HepG2 (cell line): ENCODE measurements around the gene IRF5. TPM values are rescaled to one million over a fixed set of nuclear protein-coding genes. Genes with fewer than 3 reads are reported as not detected.

Experiments used
- ATAC-seq: fragments of 200-7000 bp; cut with Tn5 transposase; 3 replicates; pipeline ENCODE4 v1.9.1; 2020; ENCODE audit warnings: mild to moderate bottlenecking, moderate library complexity
- BruUV-seq: library from RNA; stranded (reverse); fragments of 400-500 nt; replicated peaks from 2 replicates; lab custom pipeline; 2021; lab: Mats Ljungman, UMichigan
- CTCF ChIA-PET: fragments of 300-600 bp; formaldehyde crosslinking; extraction: SDS; loops from one replicate; lab custom pipeline; 2021; ENCODE audit warnings: low total read pairs, inconsistent platforms, low intra/inter-chr PET ratio; lab: Yijun Ruan, JAX
- POLR2A ChIA-PET: fragments of 350-600 bp; sonication (Branson Sonifier 250); formaldehyde crosslinking; loops from one replicate; lab custom pipeline; 2020; ENCODE audit warnings: antibody characterized with exemption, inconsistent platforms; lab: Yijun Ruan, JAX
- DNase-seq: peaks from one replicate; pipeline ENCODE4 v3.0.0-alpha.2; 2015; ENCODE audit warnings: low spot score
- FAIRE-seq: peaks from 3 replicates; lab custom pipeline; 2011; peaks lifted over from hg19 to GRCh38; lab: Jason Lieb, UNC
- H2AFZ ChIP-seq: one replicate; pipeline ENCODE4 v1.6.1; 2011; ENCODE audit warnings: low read length, inconsistent platforms
- H3K27ac ChIP-seq: fragments of 300-600 bp; 3 replicates; pipeline ENCODE4 v1.8.0; 2011; ENCODE audit warnings: mixed run types, mild to moderate bottlenecking, mixed read lengths, low read length, inconsistent platforms; ENCODE audit not compliant: insufficient read depth; ENCODE audit errors: extremely low read length
- H3K27me3 ChIP-seq, 2 experiments: fragments of 200-600 bp in 1 of 2; 2 replicates in 1 of 2; 3 replicates in 1 of 2; pipeline versions ENCODE4 v1.6.0 to v1.8.0; 2011; ENCODE audit warnings: low read length in 2 of 2, mild to moderate bottlenecking in 2 of 2, moderate library complexity in 2 of 2, inconsistent platforms in 1 of 2; ENCODE audit not compliant: insufficient read depth in 2 of 2, control insufficient read depth in 1 of 2
- H3K36me3 ChIP-seq, 2 experiments: fragments of 200-600 bp in 1 of 2; replicated peaks in 1 of 2; 2 replicates in 1 of 2; 3 replicates in 1 of 2; pipeline versions ENCODE4 v1.5.1 to v1.8.0; 2011; ENCODE audit warnings: low read length in 2 of 2, inconsistent platforms in 1 of 2; ENCODE audit not compliant: insufficient read depth in 2 of 2, control insufficient read depth in 1 of 2
- H3K4me1 ChIP-seq: 2 replicates; pipeline ENCODE4 v1.5.1; 2012; ENCODE audit warnings: low read length, inconsistent platforms; ENCODE audit not compliant: insufficient read depth
- H3K4me2 ChIP-seq: 2 replicates; pipeline ENCODE4 v1.6.0; 2011; ENCODE audit warnings: low read depth, low read length, inconsistent platforms
- H3K4me3 ChIP-seq, 3 experiments: fragments of 200-600 bp in 1 of 3; sonication (generic), shearing (Covaris generic) in 1 of 3; replicated peaks in 1 of 3; 2 replicates each; pipeline ENCODE4 v1.5.1; 2011 to 2016; ENCODE audit warnings: low read length in 3 of 3, inconsistent platforms in 2 of 3, low read depth in 2 of 3, mild to moderate bottlenecking in 2 of 3, control low read depth in 1 of 3, mixed read lengths in 1 of 3; ENCODE audit not compliant: insufficient read depth in 1 of 3
- H3K79me2 ChIP-seq: one replicate; pipeline ENCODE4 v1.6.1; 2011; ENCODE audit warnings: low read length, inconsistent platforms; ENCODE audit not compliant: insufficient read depth
- H3K9ac ChIP-seq: 2 replicates; pipeline ENCODE4 v1.6.0; 2011; ENCODE audit warnings: mild to moderate bottlenecking, low read depth, low read length, inconsistent platforms; ENCODE audit not compliant: insufficient read depth
- H3K9me3 ChIP-seq: 2 replicates; pipeline ENCODE4 v1.5.1; 2012; ENCODE audit warnings: mild to moderate bottlenecking, low read length
- H4K20me1 ChIP-seq: 2 replicates; pipeline ENCODE4 v1.6.0; 2011; ENCODE audit warnings: inconsistent platforms, mild to moderate bottlenecking, low read length, moderate library complexity; ENCODE audit not compliant: insufficient read depth
- FOXK1 ChIP-seq: sonication (generic); formaldehyde crosslinking; IDR thresholded peaks from 2 replicates; pipeline ENCODE4 v1.4.0; 2020; ENCODE audit warnings: low read depth, missing genetic modification reagents, borderline replicate concordance
- KLF12 ChIP-seq: sonication (generic); formaldehyde crosslinking; IDR thresholded peaks from 2 replicates; pipeline ENCODE4 v1.4.0; 2020; ENCODE audit warnings: missing genetic modification reagents, borderline replicate concordance
- MLX ChIP-seq: IDR thresholded peaks from 2 replicates; pipeline ENCODE4 v1.6.1; 2016
- NFKBIZ ChIP-seq: IDR thresholded peaks from 2 replicates; pipeline ENCODE4 v1.6.1; 2018; ENCODE audit warnings: missing genetic modification reagents, missing compliant biosample characterization
- TFDP2 ChIP-seq: sonication (generic); formaldehyde crosslinking; IDR thresholded peaks from 2 replicates; pipeline ENCODE4 v1.4.0; 2020; ENCODE audit warnings: missing genetic modification reagents
- ZNF205 ChIP-seq: IDR thresholded peaks from 2 replicates; pipeline ENCODE4 v1.6.1; 2018; ENCODE audit warnings: missing biosample characterization, missing genetic modification reagents
- ZNF629 ChIP-seq: sonication (generic); formaldehyde crosslinking; conservative IDR thresholded peaks from 2 replicates; pipeline ENCODE4 v1.5.0; 2020; ENCODE audit warnings: missing genetic modification reagents
- WGBS: methylation state at CpG from one replicate; pipeline ENCODE4 v1.1.6; 2017; ENCODE audit warnings: low lambda C conversion rate; 5-methylcytosine and 5-hydroxymethylcytosine counted together
- in situ Hi-C: cut with HindIII; loops from 2 replicates; pipeline ENCODE4 v1.10.0; 2017; ENCODE audit warnings: low pct_unique_long_range_greater_than_20kb; ENCODE audit not compliant: extremely low pct_ligation_motif_present
- intact Hi-C: fragments of 100-400 bp; cut with micrococcal nuclease; formaldehyde crosslinking; loops from one replicate; pipeline ENCODE4 v1.10.0; 2022; ENCODE audit not compliant: unreplicated experiment
- polyA plus RNA-seq, 8 experiments: library from polyadenylated mRNA; depleted of rRNA in 3 of 8; stranded (reverse) in 7 of 8; unstranded in 1 of 8; fragments of >200 nt; fragmentation: Illumina TruSeq in 4 of 8; extraction: Trizol in 4 of 8; gene quantifications; 2 replicates each; pipeline versions ENCODE4 v1.2.1 to v1.2.3, GENCODE V29; 2011 to 2016; ENCODE audit warnings: low read depth in 4 of 8, missing spikeins in 1 of 8, mixed read lengths in 1 of 8; ENCODE audit not compliant: insufficient read depth in 1 of 8
- total RNA-seq, 5 experiments: library from RNA; depleted of rRNA; stranded (reverse); fragments of >200 nt; fragmentation: Illumina TruSeq; extraction: Trizol; gene quantifications; 2 replicates each; pipeline ENCODE4 v1.2.3, GENCODE V29; 2016; ENCODE audit warnings: low read depth in 1 of 5

Gene IRF5
- total and polyA plus RNA-seq, 2 of the 13 experiments (the other 11 are each of a cell fraction or from before 2014, with no cell fraction given): 2.0 to 2.9 TPM

GRCh38 chr7:128916643-128916915, 21.1 kb upstream of the IRF5 start:
- H4K20me1 ChIP-seq: no peaks in the 10 kb centered on the region
- no peaks in the 10 kb centered on the region for H3K9me3 ChIP-seq
- H3K4me2 ChIP-seq: no peak overlapping the region
- in situ Hi-C loops: no loop called here
- intact Hi-C loops: no loop called here
- ATAC-seq (no peak), FAIRE-seq (no peak)
- no peak overlapping the region for H3K4me3 ChIP-seq
- H3K79me2 ChIP-seq: no peaks in the 10 kb centered on the region
- no peak overlapping the region for H2AFZ ChIP-seq
- 51% methylated on average over 7 of the region's 7 CpGs for WGBS
- TF ChIP-seq NFKBIZ (CRISPR knock-in tag) (no peak), MLX (CRISPR knock-in tag) (no peak), TFDP2 (no peak)
- TF ChIP-seq, all 625 proteins: peak for 0
- no peak for DNase-seq
- Histone ChIP-seq H3K27ac (no peak overlapping the region), H3K9ac (no peak overlapping the region), H3K36me3 (no peaks in the 10 kb centered on the region), H3K4me1 (peaks cover under 1% of the 10 kb centered on the region; the same call in 1 of the 2 replicates), H3K27me3 (peaks cover 4 to 44% of the 10 kb centered on the region in 2 experiments; a peak in 4 of 5 replicates)
- ChIA-PET CTCF (no interaction called here), POLR2A (no interaction called here)
- no TSS peak for BruUV-seq

GRCh38 chr7:128917122-128917521, 20.6 kb upstream of the IRF5 start:
- Histone ChIP-seq H4K20me1 (no peaks in the 10 kb centered on the region), H3K4me2 (no peak overlapping the region), H3K27me3 (peaks cover 4 to 39% of the 10 kb centered on the region in 2 experiments; a peak in 4 of 5 replicates), H3K36me3 (no peaks in the 10 kb centered on the region)
- no peak for ATAC-seq
- intact Hi-C loops (no loop called here), in situ Hi-C loops (no loop called here)
- POLR2A ChIA-PET: no interaction called here
- BruUV-seq: no TSS peak
- TF ChIP-seq ZNF629 (no peak), ZNF205 (CRISPR knock-in tag) (no peak), FOXK1 (CRISPR knock-in tag) (no peak), KLF12 (CRISPR knock-in tag) (no peak)
- TF ChIP-seq, all 625 proteins: peak for 0
- Histone ChIP-seq H3K9ac (no peak overlapping the region), H3K4me1 (no peaks in the 10 kb centered on the region; the same call in 1 of the 2 replicates), H3K27ac (no peak overlapping the region), H3K9me3 (no peaks in the 10 kb centered on the region), H2AFZ (no peak overlapping the region), H3K4me3 (no peak overlapping the region), H3K79me2 (no peaks in the 10 kb centered on the region)
- WGBS: 80% methylated on average over 1 of the region's 2 CpGs
- CTCF ChIA-PET: no interaction called here
- FAIRE-seq (no peak), DNase-seq (no peak)
